ENCODE measurements around the gene TMEM8B.

TMEM8B gene

DNA sequence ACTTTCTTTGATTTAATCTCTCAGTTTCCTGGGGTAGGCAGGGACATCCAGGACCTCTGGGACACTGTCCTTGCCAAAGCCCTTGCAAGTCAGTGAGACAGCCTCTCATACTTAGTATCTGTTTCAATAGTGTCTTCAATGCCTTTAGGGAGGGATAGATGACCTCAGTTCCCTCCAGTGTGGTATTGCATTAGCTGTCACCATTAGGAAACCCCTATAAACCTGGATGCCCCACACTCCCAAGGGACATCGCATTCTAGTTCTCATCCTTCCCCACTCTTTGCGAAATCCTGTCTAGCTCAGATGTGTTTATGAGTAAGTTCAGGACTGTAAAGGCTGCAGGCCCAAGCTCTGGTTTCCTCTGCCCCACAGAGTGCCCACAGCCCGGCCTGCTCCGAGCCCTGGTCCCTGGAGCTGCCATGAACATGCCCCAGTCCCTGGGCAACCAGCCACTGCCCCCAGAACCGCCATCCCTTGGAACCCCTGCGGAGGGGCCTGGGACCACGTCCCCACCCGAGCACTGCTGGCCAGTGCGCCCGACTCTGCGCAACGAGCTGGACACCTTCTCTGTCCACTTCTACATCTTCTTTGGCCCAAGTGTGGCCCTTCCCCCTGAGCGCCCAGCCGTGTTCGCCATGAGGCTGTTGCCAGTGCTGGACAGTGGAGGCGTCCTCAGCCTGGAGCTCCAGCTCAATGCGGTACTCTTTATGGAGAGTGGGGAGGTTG, 13.2 kb downstream of the TMEM8B start:
- DNase-seq, result no peak

DNA sequence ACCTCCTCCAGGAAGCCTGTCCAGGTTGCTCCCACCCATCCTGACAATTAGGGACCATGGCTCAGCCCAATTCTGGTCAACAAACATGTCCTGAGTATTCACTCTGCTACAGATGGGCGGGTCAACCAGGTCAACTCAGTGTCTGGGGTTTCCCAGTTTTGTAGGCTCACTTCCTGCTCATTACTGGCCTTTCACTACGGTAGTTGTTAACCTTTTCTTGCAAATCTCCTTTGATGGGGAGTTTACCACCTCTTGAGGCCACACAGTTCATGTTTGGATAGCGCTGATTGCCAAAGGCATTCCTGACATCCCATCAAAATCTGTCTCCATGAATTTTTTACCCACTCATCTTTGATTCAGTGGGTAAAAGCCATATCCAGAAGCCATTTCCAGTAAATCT, 13.8 kb downstream of the TMEM8B start:
- DNase-seq, result no peak

DNA sequence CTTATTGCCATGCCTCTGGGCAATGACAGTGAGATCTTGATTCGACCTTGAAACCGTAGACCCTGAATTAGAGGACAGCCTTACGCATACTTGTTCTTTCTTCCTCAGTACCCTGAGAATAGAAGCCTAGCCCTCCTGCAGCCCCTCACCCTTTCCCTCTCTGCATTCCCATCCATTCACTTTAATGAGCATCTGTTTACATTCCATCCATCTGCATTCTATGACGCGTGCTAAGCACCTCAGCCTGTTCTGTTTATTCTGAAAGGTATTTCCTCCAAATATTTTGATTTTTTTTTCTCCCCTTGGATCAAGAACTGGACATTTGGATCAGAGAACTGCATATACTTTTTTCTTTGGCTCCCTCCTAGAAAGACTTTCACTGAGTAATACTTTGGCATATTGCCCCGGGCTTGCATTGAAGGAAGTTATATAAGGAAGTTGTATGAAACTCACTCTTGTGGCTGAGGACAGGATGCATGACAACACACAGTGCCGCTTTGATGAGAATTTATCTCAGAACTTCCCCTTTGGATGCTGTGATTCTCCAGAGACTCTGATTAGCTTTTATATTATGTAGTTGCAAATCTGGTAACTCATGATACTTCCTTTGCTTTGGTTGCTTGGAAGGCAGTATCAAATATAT, 15.7 kb downstream of the TMEM8B start:
- no peak for DNase-seq

DNA sequence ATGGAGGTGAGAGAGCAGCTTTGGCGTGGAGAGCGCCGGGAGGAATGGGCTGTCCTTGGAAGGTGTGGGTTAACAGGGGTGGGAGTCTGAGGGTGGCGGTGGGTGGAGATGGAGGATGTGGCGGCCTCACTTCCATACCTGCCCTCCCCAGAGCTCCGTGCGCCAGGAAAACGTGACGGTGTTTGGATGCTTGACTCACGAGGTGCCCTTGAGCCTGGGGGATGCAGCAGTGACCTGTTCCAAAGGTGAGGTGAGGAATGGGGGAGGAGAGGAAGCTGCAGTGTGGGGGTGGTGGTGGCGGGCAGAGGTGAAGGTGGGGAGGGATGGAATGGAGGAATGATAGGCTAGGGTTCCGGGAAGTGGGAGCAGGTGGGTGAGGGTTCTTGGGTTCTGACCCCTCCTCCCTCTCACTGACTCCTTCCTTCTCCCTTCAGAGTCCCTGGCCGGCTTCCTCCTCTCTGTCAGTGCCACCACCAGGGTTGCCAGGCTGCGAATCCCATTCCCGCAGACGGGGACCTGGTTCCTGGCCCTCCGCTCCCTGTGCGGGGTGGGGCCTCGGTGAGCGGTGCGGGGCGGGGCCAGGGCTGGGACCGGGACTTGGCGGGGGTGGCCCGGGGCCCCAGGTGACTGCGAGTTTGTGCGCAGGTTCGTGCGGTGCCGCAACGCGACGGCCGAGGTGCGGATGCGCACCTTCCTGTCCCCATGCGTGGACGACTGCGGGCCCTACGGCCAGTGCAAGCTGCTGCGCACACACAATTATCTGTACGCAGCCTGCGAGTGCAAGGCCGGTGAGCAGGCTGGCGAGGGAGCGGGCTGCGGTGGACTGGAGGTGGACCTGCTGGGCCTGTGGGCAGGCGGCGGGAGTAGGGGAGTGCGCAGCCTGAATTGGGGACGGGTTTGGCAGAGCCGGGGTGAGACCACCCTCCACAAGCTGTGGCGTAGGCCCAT, 17.1 kb downstream of the TMEM8B start:
- DNase-seq, result no peak

DNA sequence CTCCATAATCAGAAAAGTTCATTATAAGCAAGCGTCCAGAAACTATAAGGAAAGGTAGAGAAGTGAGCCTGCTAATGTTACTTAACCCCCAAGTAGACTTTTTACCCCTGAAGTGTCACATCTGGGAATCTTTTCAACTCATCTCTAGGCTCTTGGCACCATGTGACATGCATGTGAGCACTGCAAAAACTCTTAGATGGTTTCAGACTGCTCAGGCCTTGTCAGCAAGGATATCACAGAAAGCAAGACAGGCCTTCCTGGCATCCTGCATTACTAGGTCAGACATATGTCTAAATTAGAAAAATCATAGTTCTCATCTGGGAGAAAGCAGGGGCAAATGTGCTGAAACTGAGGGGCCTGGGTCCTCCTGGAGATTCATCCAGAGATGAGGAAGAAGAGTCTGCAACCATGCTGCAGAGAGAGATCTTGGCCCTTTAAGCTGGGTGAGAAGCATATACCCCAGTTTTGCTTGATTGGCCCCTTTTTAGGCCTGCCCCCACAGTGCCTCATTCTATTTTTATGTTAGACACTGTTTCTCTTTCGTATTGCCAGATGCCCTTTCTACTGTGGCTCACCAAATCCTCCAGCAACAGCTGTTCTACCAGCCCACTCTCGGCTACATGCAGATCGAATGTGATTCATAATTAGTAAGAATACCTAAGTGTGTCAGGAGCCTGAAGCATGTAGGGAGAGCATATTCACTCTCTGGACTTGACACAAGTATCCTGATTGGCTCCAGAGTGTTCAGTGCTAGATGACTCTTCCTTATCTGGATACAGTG, 19.0 kb downstream of the TMEM8B start:
- DNase-seq, result no peak

DNA sequence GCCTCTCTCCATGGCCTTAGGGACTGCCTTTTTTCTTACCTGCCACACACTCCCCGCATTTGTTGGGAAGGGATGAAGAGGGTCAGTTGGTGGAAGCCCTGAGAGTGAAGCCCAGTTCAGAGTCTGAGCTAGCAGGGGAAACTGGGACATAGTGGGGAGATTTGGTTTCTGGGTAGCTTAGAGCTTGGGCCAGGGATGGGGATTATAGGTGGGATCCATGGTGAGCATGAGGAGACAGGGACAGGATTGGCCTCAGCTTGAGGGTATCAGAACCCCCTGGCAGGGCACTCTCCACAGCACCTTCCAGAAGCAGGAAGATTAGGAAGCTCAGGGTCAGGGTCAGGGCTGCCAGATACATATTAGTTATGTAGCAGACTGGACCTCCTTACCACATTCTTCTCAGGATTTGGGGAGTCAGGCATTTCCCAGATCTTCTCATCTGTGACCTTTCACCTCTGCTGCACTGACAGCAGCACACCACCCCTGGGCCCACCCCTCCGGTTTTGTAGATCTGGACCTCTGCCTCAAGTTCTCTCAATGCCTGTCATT, 23.3 kb downstream of the TMEM8B start:
- DNase-seq, result no peak

DNA sequence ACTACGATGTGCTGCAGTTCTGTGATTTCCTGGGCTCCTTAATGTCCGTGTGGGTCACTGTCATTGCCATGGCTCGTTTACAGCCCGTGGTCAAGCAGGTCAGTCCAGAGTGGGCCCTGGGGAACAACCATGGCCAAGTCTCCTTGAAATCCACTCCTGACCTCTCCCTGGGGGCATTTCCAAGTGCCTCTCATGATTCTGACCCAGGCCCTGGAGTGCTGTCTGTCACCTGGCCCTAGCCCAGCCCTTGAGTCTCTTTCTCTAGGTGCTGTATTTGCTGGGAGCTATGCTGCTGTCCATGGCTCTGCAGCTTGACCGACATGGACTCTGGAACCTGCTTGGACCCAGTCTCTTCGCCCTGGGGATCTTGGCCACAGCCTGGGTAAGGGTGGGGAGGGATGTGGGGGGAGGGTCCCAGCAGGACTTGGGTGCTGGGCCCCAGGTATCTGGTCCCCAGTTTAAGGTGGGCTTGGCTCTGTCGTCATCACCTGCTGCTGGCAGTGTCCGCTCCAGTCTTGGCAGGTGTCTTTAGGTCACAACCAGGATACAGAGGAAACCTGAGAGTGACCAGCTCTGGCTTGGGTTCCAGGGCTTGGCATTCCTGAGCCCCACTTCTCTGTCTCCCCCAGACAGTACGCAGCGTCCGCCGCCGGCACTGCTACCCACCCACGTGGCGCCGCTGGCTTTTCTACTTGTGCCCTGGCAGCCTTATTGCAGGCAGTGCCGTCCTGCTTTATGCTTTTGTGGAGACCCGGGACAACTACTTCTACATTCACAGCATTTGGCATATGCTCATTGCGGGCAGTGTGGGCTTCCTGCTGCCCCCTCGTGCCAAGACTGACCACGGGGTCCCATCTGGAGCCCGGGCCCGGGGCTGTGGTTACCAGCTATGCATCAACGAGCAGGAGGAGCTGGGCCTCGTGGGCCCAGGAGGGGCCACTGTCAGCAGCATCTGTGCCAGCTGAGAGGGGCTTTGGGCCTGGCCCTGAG, 24.1 kb downstream of the TMEM8B start:
- no peak for DNase-seq

DNA sequence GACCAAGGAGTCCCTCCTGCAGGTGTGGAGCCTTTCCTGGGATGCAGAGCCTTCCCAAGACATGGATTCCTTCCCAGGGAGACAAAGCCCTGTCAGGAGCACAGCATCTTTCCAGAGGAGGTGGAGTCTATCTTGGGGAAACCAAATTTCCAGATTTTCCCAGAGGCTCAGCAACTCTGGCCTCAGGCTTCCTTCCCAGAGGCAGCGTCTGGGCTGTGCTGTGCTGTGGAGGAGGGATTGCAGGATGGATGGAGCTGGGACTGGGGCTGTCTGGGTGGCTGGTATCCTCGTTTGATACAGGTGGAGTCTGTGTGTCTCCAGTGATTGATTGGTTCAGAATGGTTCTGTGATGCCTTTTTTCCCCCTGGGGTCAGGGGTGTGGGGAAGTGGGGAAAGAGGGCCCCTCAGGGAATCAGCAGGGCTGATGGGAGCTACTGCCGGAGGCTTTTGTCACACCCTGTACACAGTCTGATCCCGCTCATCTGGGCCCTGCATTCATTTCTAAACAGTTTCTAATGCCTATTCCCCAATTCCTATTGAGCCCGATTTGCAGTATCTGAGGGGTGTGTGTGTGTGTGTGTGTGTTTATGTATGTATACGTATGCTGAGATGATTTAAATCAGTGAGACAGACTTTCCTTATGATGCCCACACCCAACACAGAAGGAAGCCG, 25.2 kb downstream of the TMEM8B start:
- no peak for DNase-seq

DNA sequence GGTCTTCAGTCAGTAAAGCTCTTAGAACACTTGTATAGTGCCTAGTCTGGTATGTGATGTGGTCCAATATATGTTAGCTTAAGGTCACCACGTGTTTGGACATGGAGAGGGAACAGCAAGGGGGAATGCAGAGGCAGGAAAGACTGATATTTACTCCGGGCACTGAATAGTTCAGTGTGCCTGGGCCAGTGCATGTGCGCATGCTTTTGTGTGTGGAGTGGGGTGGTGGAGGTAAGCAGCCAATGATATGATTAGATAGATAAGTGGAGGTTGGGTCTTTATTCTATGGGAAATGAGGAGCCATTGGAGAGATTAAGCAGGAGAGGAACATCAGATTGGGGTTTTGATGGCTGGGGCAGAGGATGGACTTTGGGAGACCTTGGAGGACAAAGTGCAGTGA, 27.2 kb downstream of the TMEM8B start:
- no peak for DNase-seq

DNA sequence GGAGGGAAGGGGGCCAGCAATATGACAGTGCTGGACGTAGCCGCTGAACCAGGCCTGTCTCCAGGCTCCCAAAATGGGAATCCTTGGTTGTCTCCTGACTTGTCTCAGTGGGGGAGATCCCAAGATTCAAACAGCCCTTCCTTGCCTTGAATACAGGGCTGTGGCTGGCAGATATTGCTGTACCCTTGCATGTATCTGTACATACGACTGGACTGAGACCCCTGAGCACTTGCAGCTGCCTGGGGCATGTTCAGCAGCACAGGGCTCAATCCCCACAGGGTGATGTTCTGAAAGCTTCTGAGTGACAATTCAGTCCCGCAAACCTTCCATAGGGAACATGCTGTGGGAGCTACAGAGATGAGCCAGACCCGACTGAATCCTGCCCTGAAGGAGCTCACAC, 27.9 kb downstream of the TMEM8B start:
- no peak for DNase-seq

DNA sequence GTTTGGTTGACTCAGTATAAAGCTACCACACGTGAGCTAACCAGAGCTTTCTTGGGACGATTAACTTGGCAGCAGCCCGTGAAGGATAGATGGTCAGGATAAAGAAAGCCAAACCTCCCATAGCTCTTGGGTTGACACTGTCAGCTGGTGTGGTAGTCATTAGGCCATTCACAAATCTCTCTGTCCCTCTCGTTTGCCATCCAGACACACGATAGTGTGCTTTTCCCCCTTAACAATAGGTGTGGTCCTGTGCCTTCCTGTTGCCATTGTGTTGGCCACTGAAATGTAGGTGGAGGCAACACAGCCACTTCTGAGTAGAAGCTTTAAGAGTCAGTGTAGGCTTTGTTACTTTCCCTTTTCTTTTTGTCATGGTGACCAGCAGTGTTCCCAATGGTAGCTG, 29.4 kb downstream of the TMEM8B start:
- no peak for DNase-seq

DNA sequence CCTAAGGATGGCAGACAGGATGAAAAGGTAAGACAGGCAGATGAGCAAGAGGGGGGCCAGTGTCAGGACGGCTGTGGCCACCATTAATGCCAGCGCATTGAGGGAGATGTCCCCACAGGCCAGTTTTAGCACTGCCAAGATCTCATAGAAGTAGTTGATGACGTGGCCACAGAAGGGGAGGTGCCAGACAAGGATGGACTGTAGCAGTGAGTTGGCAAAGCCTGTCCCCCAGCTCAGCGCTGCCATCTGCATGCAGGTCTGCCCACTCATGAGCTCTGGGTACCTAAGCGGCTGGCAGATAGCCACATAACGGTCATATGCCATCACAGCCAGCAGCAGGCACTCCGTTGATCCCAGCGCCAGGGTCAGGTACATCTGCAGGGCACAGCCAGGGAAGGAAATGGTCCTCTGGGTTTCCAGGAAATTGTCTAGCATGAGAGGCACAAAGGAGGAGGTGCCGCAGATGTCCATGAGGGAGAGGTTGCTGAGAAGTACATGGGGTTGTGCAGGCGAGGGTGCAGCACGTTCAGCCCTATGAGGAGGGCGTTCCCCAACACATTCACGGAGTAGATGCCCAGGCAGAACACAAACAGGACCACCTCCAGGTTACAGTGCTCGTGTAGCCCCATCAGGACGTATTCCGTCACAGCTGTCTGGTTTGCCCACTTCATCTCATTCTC, 30.4 kb downstream of the TMEM8B start:
- DNase-seq, result no peak

DNA sequence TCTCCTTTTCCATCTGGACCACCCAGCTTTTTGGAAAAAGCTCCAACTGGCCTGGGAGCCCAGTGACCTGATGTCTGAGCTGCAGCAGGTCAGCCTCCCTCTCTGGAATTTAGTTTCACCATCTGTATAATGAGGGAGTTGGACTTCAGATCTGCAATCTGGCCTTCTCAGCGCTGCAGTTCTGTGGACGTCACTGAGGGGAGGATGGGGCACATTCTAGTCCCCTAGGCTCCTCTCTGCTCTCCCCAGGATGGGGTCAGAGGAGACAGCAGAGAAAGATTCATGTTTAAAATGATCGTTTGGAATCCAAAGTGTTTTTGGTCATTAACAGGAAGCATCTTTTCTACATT, 30.9 kb downstream of the TMEM8B start:
- DNase-seq, result no peak

DNA sequence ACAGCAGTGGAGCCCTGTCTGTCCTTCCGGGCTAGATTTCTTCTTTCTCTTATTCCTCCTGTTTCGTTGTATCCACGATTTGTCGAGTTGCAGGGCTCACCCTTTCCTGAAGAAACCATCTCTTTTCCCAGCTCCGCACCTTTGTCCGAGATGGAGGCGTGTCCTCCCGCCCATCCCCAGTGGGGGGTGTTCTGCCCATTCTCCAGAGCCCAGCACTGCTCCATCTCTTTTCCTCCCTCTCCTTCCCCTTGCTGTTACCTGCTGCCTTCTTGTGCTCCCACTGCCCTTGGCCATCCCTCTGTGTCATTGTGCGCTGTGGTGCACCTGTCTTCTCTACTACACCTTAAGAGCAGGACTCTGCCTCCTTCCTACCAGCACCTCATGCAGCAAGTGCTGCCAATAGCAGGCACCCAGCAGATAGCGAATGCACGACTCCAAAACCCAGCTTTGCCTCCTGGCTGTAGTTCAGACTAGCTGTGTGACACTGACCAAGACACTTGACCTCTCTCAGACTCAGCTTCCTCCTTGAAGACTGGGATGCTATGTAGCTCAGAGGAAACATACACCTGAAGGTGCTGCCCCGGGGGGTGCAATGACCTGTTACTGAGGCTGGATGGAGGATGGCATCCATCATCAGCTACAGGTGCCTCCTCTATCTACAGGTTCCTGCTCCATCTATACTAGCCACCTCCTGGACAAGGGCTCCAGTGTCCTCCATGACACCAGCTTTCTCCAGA, 32.3 kb downstream of the TMEM8B start:
- DNase-seq, result no peak

DNA sequence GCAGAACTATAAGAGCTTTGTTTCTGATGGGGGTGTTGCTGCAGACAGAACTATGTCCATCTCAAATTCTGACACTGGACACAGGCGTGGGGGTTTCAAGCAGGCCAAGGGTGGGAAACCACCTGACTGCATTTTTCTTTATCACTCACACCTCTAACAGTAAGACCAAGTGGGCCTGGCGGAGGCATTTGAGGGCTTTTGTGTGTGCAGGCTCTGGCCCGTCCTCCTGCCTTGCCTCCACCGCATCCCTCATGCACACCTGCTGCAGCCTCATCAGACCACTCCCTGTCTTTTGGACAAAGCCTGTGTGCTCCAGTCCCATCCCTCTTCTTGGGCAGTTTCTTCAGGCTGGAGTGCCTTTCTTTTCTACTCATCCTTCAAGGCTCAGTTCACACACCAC, 33.3 kb downstream of the TMEM8B start:
- DNase-seq, result no peak

DNA sequence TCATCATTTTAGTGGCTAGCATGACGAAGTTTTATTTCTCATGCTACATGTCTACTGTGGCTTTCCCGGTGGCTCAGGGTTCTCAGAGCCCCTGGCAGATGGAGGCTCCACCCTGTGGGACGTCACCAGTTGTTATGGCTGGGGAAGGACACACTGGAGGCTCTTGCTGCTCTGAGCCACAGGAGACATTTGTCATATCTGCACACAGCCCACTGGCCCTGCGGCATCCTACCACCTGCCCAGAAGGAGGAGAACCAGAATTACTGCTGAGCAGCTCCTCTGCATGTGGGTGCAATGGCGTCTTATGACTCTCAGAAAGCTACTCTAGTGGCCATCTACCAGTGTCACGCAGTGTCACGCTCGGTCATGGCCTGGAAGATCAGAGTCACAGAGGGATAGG, 34.6 kb downstream of the TMEM8B start:
- DNase-seq, result no peak

DNA sequence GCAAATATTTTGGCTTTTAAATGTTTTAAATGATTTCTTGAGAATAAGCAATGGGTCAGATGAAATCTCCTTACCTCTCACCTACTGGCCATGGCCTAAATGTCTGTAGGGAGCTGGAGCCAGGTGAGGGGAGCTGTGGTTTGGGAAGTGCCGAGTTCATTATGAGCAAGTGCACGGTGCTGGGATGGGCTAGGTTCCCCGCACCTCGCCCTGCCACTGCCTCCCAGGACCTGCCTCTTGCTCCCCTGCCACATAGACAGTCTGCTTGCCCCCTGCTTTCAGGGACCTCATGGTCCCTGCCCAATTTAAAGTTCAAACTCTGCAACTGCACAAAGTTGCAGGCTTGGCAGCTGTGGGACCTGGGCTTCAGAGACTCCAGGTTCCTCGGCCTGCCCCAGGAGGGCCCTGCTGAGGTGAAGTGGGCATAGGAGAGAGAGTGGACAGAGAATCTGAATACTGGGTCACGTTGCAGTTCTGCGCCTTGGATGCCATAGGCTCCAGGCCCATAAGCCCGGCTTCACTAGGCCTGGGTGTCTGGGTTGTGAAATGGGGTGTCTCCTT, 35.7 kb downstream of the TMEM8B start:
- no peak for DNase-seq

DNA sequence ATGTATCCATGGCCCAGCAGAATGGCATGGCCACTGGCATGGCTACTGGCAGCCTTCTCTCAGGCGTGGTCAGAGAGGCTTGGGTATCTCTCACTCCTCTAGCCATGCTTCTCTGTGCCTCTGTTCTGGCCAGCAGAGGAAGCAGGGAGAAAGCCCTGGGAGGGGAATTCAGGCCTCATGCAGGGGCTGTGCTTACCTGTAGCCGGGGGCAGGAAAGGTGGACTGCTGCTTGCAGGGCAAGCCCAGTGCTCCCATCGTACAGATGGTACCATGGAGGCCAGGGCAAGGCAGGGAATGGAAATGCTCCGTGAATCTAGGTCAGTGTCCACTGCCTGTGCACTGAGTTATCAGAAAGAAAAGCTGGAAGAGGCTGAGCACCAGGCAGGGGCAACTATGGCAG, 38.5 kb downstream of the TMEM8B start:
- DNase-seq, result no peak

DNA sequence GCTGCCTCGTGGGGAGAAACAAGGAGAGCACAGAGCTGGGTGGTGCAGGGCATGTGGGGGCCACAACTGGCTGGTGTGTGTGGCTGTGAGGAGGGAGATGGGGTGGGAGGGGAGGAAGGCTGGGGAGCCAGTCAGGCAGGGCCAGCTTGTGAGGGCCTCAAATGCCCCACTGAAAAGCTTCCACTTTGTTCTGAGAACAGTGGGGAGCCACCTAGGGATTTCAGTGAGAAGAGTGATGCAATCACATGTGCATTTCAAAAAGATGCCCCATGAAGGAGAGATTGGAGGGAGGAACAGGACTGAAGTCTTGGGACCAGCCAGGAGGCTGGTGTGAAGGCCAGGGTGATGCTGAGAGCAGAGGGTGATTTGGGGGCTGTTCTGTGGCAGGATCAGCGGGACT, 39.9 kb downstream of the TMEM8B start:
- DNase-seq, result no peak
